Measurements from ENCODE around the gene INHBA. TPM values are rescaled to one million over a fixed set of nuclear protein-coding genes. Genes with fewer than 3 reads are reported as not detected.

Gene INHBA
- 28.7 and 121 TPM in 2 replicates for total RNA-seq

DNA sequence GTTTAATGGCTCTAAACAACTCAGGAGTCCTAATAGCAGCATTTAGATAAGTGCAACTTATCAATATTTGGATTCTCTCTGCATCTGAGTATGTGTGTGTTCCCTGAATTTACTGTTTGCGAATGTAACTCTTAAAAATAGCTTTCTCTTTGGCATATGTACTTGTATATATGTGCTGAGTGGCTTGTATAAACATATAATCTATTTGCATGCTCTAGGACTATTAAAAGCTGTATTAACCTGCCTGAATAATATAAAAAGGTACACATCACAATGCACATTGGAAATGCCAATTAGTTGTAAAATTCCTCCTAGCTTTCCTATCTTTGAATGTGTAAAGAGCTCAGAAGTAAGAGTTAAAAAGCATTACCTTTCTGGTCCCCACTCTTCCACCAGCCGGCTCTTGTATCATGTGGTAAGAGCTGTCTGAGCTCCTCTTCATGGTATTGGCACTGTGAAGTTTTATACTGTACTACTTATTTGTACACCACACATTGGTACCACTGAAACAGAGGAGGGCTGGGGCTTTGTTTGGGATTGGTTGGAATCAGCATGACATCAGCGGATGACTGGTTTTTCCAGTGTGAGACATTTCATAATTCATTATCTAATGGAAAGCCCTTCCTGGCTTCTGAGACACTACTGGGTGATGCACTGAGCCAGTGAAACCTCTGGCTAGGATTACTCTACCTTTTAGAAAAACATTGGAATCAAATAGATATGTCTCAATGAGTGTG, at the start of gene INHBA:
Gene INHBA (minus strand): TSS at position 456 of the 737 bp plus-strand sequence. CDS start 2,716 bp downstream, outside the sequence.

